Skeletal muscle tissue (tissue), 5 donors: ENCODE data around the gene FKBP9. TPM values are rescaled to one million over a fixed set of nuclear protein-coding genes. Genes with fewer than 3 reads are reported as not detected.

Source experiments
- H3K27ac ChIP-seq: one replicate; pipeline ENCODE4 v1.7.0; 2013; ENCODE audit warnings: mild to moderate bottlenecking, low read depth, low read length, inconsistent platforms
- H3K27me3 ChIP-seq, 3 donors: one replicate each; pipeline ENCODE4 v1.7.0; 2013; ENCODE audit warnings: low read length in 3 of 3; ENCODE audit not compliant: control insufficient read depth in 3 of 3, insufficient read depth in 3 of 3
- H3K36me3 ChIP-seq, 3 donors: one replicate each; pipeline ENCODE4 v1.7.0; 2013; ENCODE audit warnings: low read length in 3 of 3; ENCODE audit not compliant: control insufficient read depth in 3 of 3, insufficient read depth in 3 of 3
- H3K4me1 ChIP-seq, 3 donors: one replicate each; pipeline ENCODE4 v1.7.0; 2013; ENCODE audit warnings: low read length in 3 of 3, mild to moderate bottlenecking in 3 of 3; ENCODE audit not compliant: control insufficient read depth in 3 of 3, insufficient read depth in 3 of 3
- H3K4me3 ChIP-seq, 3 donors: one replicate each; pipeline ENCODE4 v1.7.0; 2013; ENCODE audit warnings: low read length in 3 of 3
- H3K9ac ChIP-seq, 3 donors: one replicate each; pipeline ENCODE4 v1.7.0; 2013; ENCODE audit warnings: low read length in 3 of 3, mild to moderate bottlenecking in 3 of 3, moderate library complexity in 2 of 3, low read depth in 1 of 3
- H3K9me3 ChIP-seq, 3 donors: one replicate each; pipeline ENCODE4 v1.7.0; 2013; ENCODE audit warnings: low read length in 3 of 3; ENCODE audit not compliant: control insufficient read depth in 3 of 3
- small RNA-seq: library from RNA; depleted of rRNA; stranded (forward); fragments of <200 nt; gene quantifications from one replicate; pipeline ENCODE3, GENCODE V24; 2014
- total RNA-seq: library from RNA; depleted of rRNA; stranded (reverse); fragments of >200 nt; gene quantifications from one replicate; pipeline ENCODE4 v1.2.3, GENCODE V29; 2014
- donor health status: Osteomylitis.

FKBP9 gene
- total RNA-seq, 1 donor from 2014 or later: 176 TPM

DNA sequence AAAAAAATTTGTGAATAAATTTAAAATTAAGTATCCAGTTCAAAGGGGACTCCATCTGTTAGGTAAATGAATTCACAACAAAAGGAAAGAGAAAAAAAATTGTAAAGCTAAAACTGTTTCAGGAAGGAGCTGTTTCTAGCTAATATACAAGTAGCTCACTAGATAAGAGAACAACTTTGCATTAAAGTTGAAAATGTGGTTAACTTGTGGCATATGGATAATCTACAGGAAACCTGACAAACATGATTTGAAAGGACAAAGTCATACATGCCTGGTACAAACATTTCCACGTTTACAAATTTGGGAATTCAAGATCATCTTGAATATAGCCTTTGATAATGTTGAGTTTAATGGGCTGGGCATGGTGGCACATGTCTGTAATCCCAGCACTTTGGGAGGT is 96.5 kb downstream of the FKBP9 start:
- no peak overlapping the region for H3K27ac ChIP-seq
- H3K4me1 ChIP-seq: peaks cover 5 to 13% (median 8%) of the 10 kb centered on the region in 3 donors
- no peak overlapping the region for H3K9ac ChIP-seq
- H3K4me3 ChIP-seq: no peak overlapping the region
- H3K9me3 ChIP-seq: no peaks in the 10 kb centered on the region
- peaks cover 0 to 2% (median 0%) of the 10 kb centered on the region in 3 donors for H3K36me3 ChIP-seq
- no peaks in the 10 kb centered on the region for H3K27me3 ChIP-seq

DNA sequence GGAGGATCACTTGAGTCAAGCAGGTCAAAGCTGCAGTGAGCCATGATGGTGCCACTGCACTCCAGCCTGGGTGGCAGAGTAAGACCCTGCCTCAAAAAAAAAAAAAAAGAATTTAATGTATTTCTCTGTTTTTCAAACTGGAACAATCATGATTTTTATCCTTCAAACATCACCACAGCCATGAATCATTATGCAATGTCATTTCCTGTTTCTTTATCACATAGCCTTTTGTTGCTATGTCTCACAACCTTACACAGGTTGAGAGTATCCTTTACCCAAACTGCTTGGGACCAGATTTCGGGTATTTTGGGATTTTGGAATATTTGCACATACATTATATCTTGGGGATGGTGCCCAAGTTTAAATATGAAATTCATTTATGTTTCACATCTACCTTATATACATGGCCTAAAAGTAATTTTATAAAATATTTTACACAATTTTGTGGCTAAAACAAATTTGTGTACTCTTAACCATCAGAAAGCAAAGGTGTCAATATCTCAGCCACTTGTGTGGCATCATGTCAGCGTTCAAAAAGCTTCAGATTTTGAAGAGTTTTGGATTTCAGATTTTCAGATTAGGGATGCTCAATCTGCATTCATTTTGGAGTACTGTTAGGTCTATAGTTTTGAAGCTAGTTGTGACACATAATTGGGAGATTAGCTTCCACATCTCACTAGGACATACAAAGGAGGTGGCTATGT is 97.2 kb downstream of the FKBP9 start:
- H3K4me1 ChIP-seq: peaks cover 5 to 13% (median 8%) of the 10 kb centered on the region in 3 donors
- H3K9ac ChIP-seq: no peak overlapping the region
- H3K9me3 ChIP-seq: no peaks in the 10 kb centered on the region
- H3K27ac ChIP-seq: no peak overlapping the region
- H3K36me3 ChIP-seq: peaks cover 0 to 2% (median 0%) of the 10 kb centered on the region in 3 donors
- H3K27me3 ChIP-seq: no peaks in the 10 kb centered on the region
- H3K4me3 ChIP-seq: no peak overlapping the region

DNA sequence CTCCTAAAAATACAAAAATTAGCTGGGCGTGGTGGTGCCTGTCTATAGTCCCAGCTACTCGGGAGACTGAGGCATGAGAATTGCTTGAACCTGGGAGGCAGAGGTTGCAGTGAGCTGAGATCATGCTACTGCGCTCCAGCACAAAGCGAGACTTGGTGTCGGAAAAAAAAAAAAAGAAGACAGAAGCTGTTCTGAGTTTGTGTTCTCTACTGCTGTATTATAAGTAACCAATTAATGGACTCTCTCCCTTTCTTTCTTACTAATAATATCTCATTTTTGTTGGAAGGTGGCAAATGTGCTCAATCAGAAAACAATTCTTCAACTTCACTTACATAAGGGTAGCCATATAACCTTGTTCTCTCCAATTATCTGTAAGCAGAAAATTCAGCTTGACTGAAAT is 97.9 kb downstream of the FKBP9 start:
- Histone ChIP-seq H3K9ac (no peak overlapping the region), H3K36me3 (peaks cover 0 to 2% (median 0%) of the 10 kb centered on the region in 3 donors), H3K27ac (no peak overlapping the region), H3K4me3 (no peak overlapping the region), H3K27me3 (no peaks in the 10 kb centered on the region), H3K4me1 (peaks cover 3 to 8% (median 5%) of the 10 kb centered on the region in 3 donors), H3K9me3 (no peaks in the 10 kb centered on the region)

Small RNAs within 50 kb of the gene (small RNA-seq; reads per million reads assigned to genes)
- gene AC083863.1: not detected
- gene RN7SL505P: not detected
- gene RNU6-388P: not detected
- not detected for gene RPS29P14

Other genes starting within 250 kb of the FKBP9 start
- 51.1 TPM for gene KBTBD2, start 65.7 kb upstream of the FKBP9 start, total RNA-seq
- gene NT5C3A, start 105.3 kb downstream of the FKBP9 start, total RNA-seq: 31.3 TPM
- gene RP9, start 152.0 kb downstream of the FKBP9 start, total RNA-seq: 15.7 TPM
- 51.7 TPM for gene BBS9, start 172.1 kb downstream of the FKBP9 start, total RNA-seq